ENCODE results near the gene NUMBL.
"Not testable (repeated sequence)": the region's sequence is repeated elsewhere in the genome, so short reads cannot be mapped to it uniquely, and the experiment has no call there.

The NUMBL gene

GRCh38 chr19:40661616-40662015 is 28.8 kb downstream of the NUMBL start:
- no peak for FAIRE-seq
- TF ChIP-seq PAX5 (IDR thresholded peaks at IDR 0.05; ENCODE audit: insufficient read depth, low read length, severe bottlenecking) (no peak), POU2F2 (IDR thresholded peaks at IDR 0.05; ENCODE audit: low read depth, low read length) (no peak), POLR2AphosphoS5 (IDR thresholded peaks at IDR 0.05; ENCODE audit: low read depth, low read length) (no peak), POLR2A (IDR thresholded peaks at IDR 0.05; ENCODE audit: low read depth, low read length) (no peak), TAF1 (IDR thresholded peaks at IDR 0.05; ENCODE audit: low read depth, low read length) (no peak), SPI1 (IDR thresholded peaks at IDR 0.05; ENCODE audit: low read depth, low read length) (no peak)
- no peak for DNase-seq (ENCODE audit: insufficient read length, low spot score)

GRCh38 chr19:40659566-40659965 is 30.9 kb downstream of the NUMBL start:
- DNase-seq (ENCODE audit: insufficient read length, low spot score): no peak
- TF ChIP-seq POLR2A (IDR thresholded peaks at IDR 0.05; ENCODE audit: low read depth, low read length) (no peak), TAF1 (IDR thresholded peaks at IDR 0.05; ENCODE audit: low read depth, low read length) (no peak), POU2F2 (IDR thresholded peaks at IDR 0.05; ENCODE audit: low read depth, low read length) (no peak), POLR2AphosphoS5 (IDR thresholded peaks at IDR 0.05; ENCODE audit: low read depth, low read length) (no peak), SPI1 (IDR thresholded peaks at IDR 0.05; ENCODE audit: low read depth, low read length) (no peak), PAX5 (IDR thresholded peaks at IDR 0.05; ENCODE audit: insufficient read depth, low read length, severe bottlenecking) (no peak)
- FAIRE-seq: no peak

- DNase-seq (ENCODE audit: insufficient read length, low spot score): no peak
- FAIRE-seq: no peak
- TF ChIP-seq TAF1 (IDR thresholded peaks at IDR 0.05; ENCODE audit: low read depth, low read length) (no peak), POLR2AphosphoS5 (IDR thresholded peaks at IDR 0.05; ENCODE audit: low read depth, low read length) (no peak), POLR2A (IDR thresholded peaks at IDR 0.05; ENCODE audit: low read depth, low read length) (no peak), PAX5 (IDR thresholded peaks at IDR 0.05; ENCODE audit: insufficient read depth, low read length, severe bottlenecking) (no peak), POU2F2 (IDR thresholded peaks at IDR 0.05; ENCODE audit: low read depth, low read length) (no peak), SPI1 (IDR thresholded peaks at IDR 0.05; ENCODE audit: low read depth, low read length) (no peak)
These were observed 31.3 kb downstream of the NUMBL start for GRCh38 chr19:40659116-40659515.

- FAIRE-seq (no peak), DNase-seq (ENCODE audit: insufficient read length, low spot score) (no peak)
- TF ChIP-seq POU2F2 (IDR thresholded peaks at IDR 0.05; ENCODE audit: low read depth, low read length) (no peak), TAF1 (IDR thresholded peaks at IDR 0.05; ENCODE audit: low read depth, low read length) (no peak), POLR2AphosphoS5 (IDR thresholded peaks at IDR 0.05; ENCODE audit: low read depth, low read length) (no peak), POLR2A (IDR thresholded peaks at IDR 0.05; ENCODE audit: low read depth, low read length) (no peak), SPI1 (IDR thresholded peaks at IDR 0.05; ENCODE audit: low read depth, low read length) (no peak), PAX5 (IDR thresholded peaks at IDR 0.05; ENCODE audit: insufficient read depth, low read length, severe bottlenecking) (no peak)
These were observed 32.4 kb downstream of the NUMBL start for GRCh38 chr19:40658031-40658430.

- DNase-seq (ENCODE audit: insufficient read length, low spot score); FAIRE-seq: not testable (repeated sequence)
These were observed 34.8 kb downstream of the NUMBL start for GRCh38 chr19:40655684-40656083.

- DNase-seq (ENCODE audit: insufficient read length, low spot score): not testable (repeated sequence)
- peak; percentile 61 for FAIRE-seq
- TF ChIP-seq PAX5 (IDR thresholded peaks at IDR 0.05; ENCODE audit: insufficient read depth, low read length, severe bottlenecking): peak; percentile 61
These were observed 38.1 kb downstream of the NUMBL start for GRCh38 chr19:40652303-40652702.

- FAIRE-seq (no peak), DNase-seq (ENCODE audit: insufficient read length, low spot score) (no peak)
- TF ChIP-seq POLR2AphosphoS5 (IDR thresholded peaks at IDR 0.05; ENCODE audit: low read depth, low read length) (no peak), PAX5 (IDR thresholded peaks at IDR 0.05; ENCODE audit: insufficient read depth, low read length, severe bottlenecking) (no peak), TAF1 (IDR thresholded peaks at IDR 0.05; ENCODE audit: low read depth, low read length) (no peak), SPI1 (IDR thresholded peaks at IDR 0.05; ENCODE audit: low read depth, low read length) (no peak), POU2F2 (IDR thresholded peaks at IDR 0.05; ENCODE audit: low read depth, low read length) (no peak), POLR2A (IDR thresholded peaks at IDR 0.05; ENCODE audit: low read depth, low read length) (no peak)
These were observed 39.6 kb downstream of the NUMBL start for GRCh38 chr19:40650749-40651305.

GRCh38 chr19:40649903-40650675 is 40.4 kb downstream of the NUMBL start:
- FAIRE-seq; DNase-seq (ENCODE audit: insufficient read length, low spot score): not testable (repeated sequence)

GRCh38 chr19:40646743-40647254 is 43.7 kb downstream of the NUMBL start:
- TF ChIP-seq SPI1 (IDR thresholded peaks at IDR 0.05; ENCODE audit: low read depth, low read length) (no peak), PAX5 (IDR thresholded peaks at IDR 0.05; ENCODE audit: insufficient read depth, low read length, severe bottlenecking) (no peak), POU2F2 (IDR thresholded peaks at IDR 0.05; ENCODE audit: low read depth, low read length) (no peak), POLR2AphosphoS5 (IDR thresholded peaks at IDR 0.05; ENCODE audit: low read depth, low read length) (no peak), POLR2A (IDR thresholded peaks at IDR 0.05; ENCODE audit: low read depth, low read length) (no peak), TAF1 (IDR thresholded peaks at IDR 0.05; ENCODE audit: low read depth, low read length) (no peak)
- DNase-seq (ENCODE audit: insufficient read length, low spot score) (no peak), FAIRE-seq (no peak)

- DNase-seq (ENCODE audit: insufficient read length, low spot score) (no peak), FAIRE-seq (no peak)
- no peak for TF ChIP-seq POLR2A (IDR thresholded peaks at IDR 0.05; ENCODE audit: low read depth, low read length)
- TF ChIP-seq SPI1 (IDR thresholded peaks at IDR 0.05; ENCODE audit: low read depth, low read length): no peak
- TF ChIP-seq TAF1 (IDR thresholded peaks at IDR 0.05; ENCODE audit: low read depth, low read length): no peak
- TF ChIP-seq POLR2AphosphoS5 (IDR thresholded peaks at IDR 0.05; ENCODE audit: low read depth, low read length): no peak
- TF ChIP-seq PAX5 (IDR thresholded peaks at IDR 0.05; ENCODE audit: insufficient read depth, low read length, severe bottlenecking): no peak
- TF ChIP-seq POU2F2 (IDR thresholded peaks at IDR 0.05; ENCODE audit: low read depth, low read length): no peak
These were observed 47.6 kb downstream of the NUMBL start for GRCh38 chr19:40642757-40643305.

All from GM12891 (cell line).